GM10266 (cell line): Measurements from ENCODE around the gene HDC.

ENCODE experiments used
- DNase-seq: peaks from one replicate; pipeline ENCODE4 v3.0.0; 2012; ENCODE audit errors: extremely low spot score
- CTCF ChIP-seq: IDR thresholded peaks from 2 replicates; pipeline ENCODE4 v1.5.1; 2012; ENCODE audit warnings: mild to moderate bottlenecking, low read depth; ENCODE audit not compliant: control insufficient read depth, insufficient read depth; ENCODE audit errors: missing control alignments

The HDC gene

GRCh38 chr15:50218691-50219090, 46.8 kb downstream of the HDC start:
- no peak for TF ChIP-seq CTCF

GRCh38 chr15:50218291-50218690, 47.2 kb downstream of the HDC start:
- DNase-seq = no peak
- no peak for TF ChIP-seq CTCF

More at GRCh38 chr15:50218691-50219090, 46.8 kb downstream of the HDC start:
- no peak for DNase-seq

DNA sequence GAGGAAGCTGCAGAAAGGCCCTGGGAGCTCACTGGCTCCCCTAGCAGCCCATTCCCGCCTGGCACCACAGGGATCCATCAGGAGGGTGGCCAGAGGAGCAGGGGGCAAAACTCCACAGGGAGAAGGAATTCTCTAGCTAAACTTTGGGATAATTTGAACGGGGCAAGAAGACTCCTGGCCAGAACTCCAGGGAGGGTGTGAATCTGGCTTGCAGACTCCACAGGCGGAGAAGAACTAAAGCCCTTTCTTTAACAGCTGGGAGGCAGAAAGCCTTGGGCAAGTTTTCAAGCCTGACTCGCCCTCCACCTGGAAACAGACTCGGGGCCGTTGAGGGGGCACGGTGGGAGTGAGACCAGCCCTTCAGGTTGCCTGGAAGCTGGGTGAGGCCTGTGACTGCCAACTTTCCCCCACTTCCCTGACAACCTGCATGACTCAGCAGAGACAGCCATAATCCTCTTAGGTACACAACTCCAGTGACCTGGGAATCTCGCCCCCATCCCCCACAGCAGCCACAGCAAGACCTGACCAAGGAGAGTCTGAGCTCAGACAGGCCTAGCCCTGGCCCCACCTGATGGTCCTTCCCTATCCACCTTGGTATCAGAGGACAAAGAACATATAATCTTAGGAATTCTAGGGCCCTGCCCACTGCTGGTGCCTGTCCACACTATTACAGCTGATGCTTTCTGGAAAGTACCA, 54.9 kb downstream of the HDC start:
- DNase-seq = no peak
- no peak for TF ChIP-seq CTCF

GRCh38 chr15:50209809-50210208, 55.7 kb downstream of the HDC start:
- DNase-seq = no peak
- no peak for TF ChIP-seq CTCF

DNA sequence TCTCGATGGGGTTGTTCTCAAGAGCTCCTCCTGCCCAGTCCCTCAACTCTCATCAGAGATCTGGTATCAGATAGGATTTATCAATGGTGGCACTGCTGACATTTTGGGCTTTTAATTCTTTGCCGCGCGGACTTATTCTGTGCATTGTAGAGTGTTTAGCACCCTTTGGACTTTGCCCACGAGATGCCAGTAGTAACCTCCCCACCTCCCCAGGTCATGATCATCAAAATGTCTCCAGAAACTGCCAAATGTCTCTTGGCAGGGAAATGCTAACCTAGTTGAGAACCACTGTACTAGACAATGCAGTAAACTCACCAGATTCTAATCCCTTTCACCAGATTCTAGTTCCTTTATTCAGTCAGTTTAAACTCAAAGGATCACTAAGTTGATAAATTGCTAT, 59.5 kb downstream of the HDC start:
- DNase-seq = no peak
- TF ChIP-seq CTCF = no peak

GRCh38 chr15:50202003-50202402, 63.5 kb downstream of the HDC start:
- no peak for DNase-seq
- TF ChIP-seq CTCF = no peak

DNA sequence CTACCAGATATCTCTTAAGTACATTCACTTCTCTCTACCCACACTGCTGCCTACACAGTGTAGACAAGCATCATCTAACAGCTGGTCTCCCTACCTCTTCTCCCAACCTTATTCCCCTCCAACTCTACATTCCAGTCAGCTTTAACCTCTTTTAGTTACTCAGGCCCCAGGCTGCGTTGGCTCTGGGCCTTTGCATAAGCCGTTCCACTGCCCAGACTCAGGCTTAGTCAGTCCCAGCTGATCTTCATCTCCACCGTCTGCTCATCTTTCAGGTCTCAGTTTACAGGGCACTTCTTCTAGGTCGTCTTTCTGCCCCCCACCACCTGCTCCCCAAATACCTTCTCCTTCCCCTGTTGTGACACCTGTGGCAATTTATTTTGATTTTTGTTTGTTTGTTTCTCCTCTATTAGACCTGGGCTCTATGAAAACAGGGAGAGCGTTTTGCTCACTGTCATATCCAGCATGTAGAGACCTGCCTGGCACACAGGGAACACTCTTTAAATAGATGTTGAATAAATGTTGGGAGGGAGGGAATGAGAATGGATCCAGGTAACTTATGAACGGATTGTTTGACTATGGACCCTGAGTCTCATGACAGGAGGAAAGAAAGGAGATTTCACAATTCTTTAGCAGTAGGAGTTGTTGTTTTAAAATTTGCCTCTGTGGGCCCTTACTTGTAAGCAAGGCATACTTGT, 72.5 kb downstream of the HDC start:
- DNase-seq = no peak
- no peak for TF ChIP-seq CTCF
